ENCODE measurements around the gene TTC19. TPM values are rescaled to one million over a fixed set of nuclear protein-coding genes. Genes with fewer than 3 reads are reported as not detected.

TTC19 gene
- total and polyA plus RNA-seq, 4 donors: 16.1 to 29.8 (median 24.6) TPM

GRCh38 chr17:16040710-16041251 is 41.2 kb downstream of the TTC19 start:
- Histone ChIP-seq H3K9me3 (ENCODE audit: control insufficient read depth in 4 of 4, low read length in 3 of 4) (no peaks in the 10 kb centered on the region), H3K9ac (ENCODE audit: low read depth in 1 of 2, low read length in 2 of 2) (peak overlapping the region in 1 of 2 donors; percentile 16), H3K4me3 (ENCODE audit: low read depth in 1 of 3, low read length in 3 of 3) (no peak overlapping the region), H3K27me3 (ENCODE audit: control insufficient read depth in 4 of 4, insufficient read depth in 4 of 4, low read length in 3 of 4) (no peaks in the 10 kb centered on the region), H3K27ac (ENCODE audit: low read depth in 1 of 2, low read length in 2 of 2) (peak overlapping the region; percentile 78 to 92), H3K36me3 (ENCODE audit: control insufficient read depth in 4 of 4, insufficient read depth in 3 of 4, low read depth in 1 of 4, low read length in 3 of 4) (peaks cover 1 to 26% (median 8%) of the 10 kb centered on the region in 4 donors), H3K4me1 (ENCODE audit: control insufficient read depth in 4 of 4, insufficient read depth in 4 of 4, low read length in 3 of 4) (peaks cover 2 to 36% (median 20%) of the 10 kb centered on the region in 4 donors)
- WGBS: 26% methylated on average over 4 of the region's 4 CpGs
- peak; percentile 70 for TF ChIP-seq ATF3 (IDR thresholded peaks at IDR 0.05)
- no peak for TF ChIP-seq FOXA1 (IDR thresholded peaks at IDR 0.05)
- TF ChIP-seq RXRA (IDR thresholded peaks at IDR 0.05): peak; percentile 81 to 86
- peak; percentile 39 to 47 for TF ChIP-seq RAD21 (IDR thresholded peaks at IDR 0.05)
- peak; percentile 67 for TF ChIP-seq NR2F2 (IDR thresholded peaks at IDR 0.05)
- TF ChIP-seq SP1 (IDR thresholded peaks at IDR 0.05): peak; percentile 98
- TF ChIP-seq JUND (IDR thresholded peaks at IDR 0.05): peak; percentile 90 to 92
- peak; percentile 88 for TF ChIP-seq TAF1 (conservative IDR thresholded peaks at IDR 0.05)
- no peak for TF ChIP-seq CTCF (IDR thresholded peaks at IDR 0.05; ENCODE audit: low read depth, low read length, missing input control)
- peak; percentile 54 for TF ChIP-seq FOXA2 (IDR thresholded peaks at IDR 0.05)
- peak; percentile 79 to 97 for TF ChIP-seq EGR1 (IDR thresholded peaks at IDR 0.05; ENCODE audit: low read depth in 2 of 2)
- TF ChIP-seq REST (IDR thresholded peaks at IDR 0.05): peak; percentile 66
- peak; percentile 99 for TF ChIP-seq MAX (IDR thresholded peaks at IDR 0.05)
- peak; percentile 98 for TF ChIP-seq HNF4A (conservative IDR thresholded peaks at IDR 0.05)
- TF ChIP-seq GABPA (IDR thresholded peaks at IDR 0.05 in 1 of 2, conservative IDR thresholded peaks at IDR 0.05 in 1 of 2): peak in 1 of 2 donors; percentile 61
- TF ChIP-seq ZBTB33 (IDR thresholded peaks at IDR 0.05): peak; percentile 67
- TF ChIP-seq YY1 (IDR thresholded peaks at IDR 0.05): peak; percentile 88
- TF ChIP-seq HNF4G (IDR thresholded peaks at IDR 0.05): peak; percentile 98
- DNase-seq (ENCODE audit: low spot score): no peak

Data from liver (tissue), 9 donors.